ENCODE measurements around the gene SMIM38.
"Not testable (repeated sequence)": the region's sequence is repeated elsewhere in the genome, so short reads cannot be mapped to it uniquely, and the experiment has no call there.

The SMIM38 gene

GRCh38 chr11:69127884-69128283 lies 27.9 kb upstream of the SMIM38 start:
- peaks cover 7% of the 10 kb centered on the region for H3K27me3 Mint-ChIP-seq
- H3K4me3 Mint-ChIP-seq = no peak overlapping the region
- no peaks in the 10 kb centered on the region for H3K36me3 Mint-ChIP-seq (ENCODE audit: low read depth)
- intact Hi-C loops (cut with micrococcal nuclease) = no loop called here
- peaks cover 14% of the 10 kb centered on the region for H3K9me3 Mint-ChIP-seq
- H3K4me1 Mint-ChIP-seq (ENCODE audit: low read depth) = peaks cover 14% of the 10 kb centered on the region
- no peak overlapping the region for H3K27ac Mint-ChIP-seq

DNA sequence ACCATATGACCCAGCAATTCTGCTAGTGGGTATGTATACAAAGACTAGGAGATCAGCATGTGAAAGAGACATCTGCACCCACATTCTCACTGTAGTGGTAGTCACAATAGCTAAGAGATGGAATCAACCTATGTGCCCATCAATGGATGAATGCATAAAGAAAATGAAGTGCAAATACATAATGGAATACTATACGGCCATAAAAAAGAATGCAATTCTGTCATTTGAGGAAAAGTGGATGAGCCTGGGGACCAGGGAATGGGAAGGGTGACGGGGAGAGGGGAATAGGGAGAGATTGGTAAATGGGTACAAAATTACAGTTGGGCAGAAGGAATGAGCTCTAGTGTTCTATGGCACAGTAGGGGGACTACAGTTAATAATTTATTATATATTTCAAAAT lies 26.7 kb upstream of the SMIM38 start:
- intact Hi-C loops (cut with micrococcal nuclease) = no loop called here
- no peak overlapping the region for H3K4me3 Mint-ChIP-seq

GRCh38 chr11:69129647-69130046 lies 26.1 kb upstream of the SMIM38 start:
- H3K36me3 Mint-ChIP-seq (ENCODE audit: low read depth) = no peaks in the 10 kb centered on the region
- H3K9me3 Mint-ChIP-seq = peaks cover 30% of the 10 kb centered on the region
- no peak overlapping the region for H3K27ac Mint-ChIP-seq
- no peak overlapping the region for H3K4me3 Mint-ChIP-seq
- H3K4me1 Mint-ChIP-seq (ENCODE audit: low read depth) = no peaks in the 10 kb centered on the region
- intact Hi-C loops (cut with micrococcal nuclease) = no loop called here
- H3K27me3 Mint-ChIP-seq = peaks cover 7% of the 10 kb centered on the region

More for the DNA sequence above, 26.7 kb upstream of the SMIM38 start:
- H3K4me1 Mint-ChIP-seq (ENCODE audit: low read depth) = peaks cover 2% of the 10 kb centered on the region
- H3K27ac Mint-ChIP-seq = no peak overlapping the region
- peaks cover 25% of the 10 kb centered on the region for H3K9me3 Mint-ChIP-seq
- H3K36me3 Mint-ChIP-seq (ENCODE audit: low read depth) = no peaks in the 10 kb centered on the region
- H3K27me3 Mint-ChIP-seq = peaks cover 7% of the 10 kb centered on the region

- Mint-ChIP-seq H3K9me3 (peaks cover 36% of the 10 kb centered on the region), H3K4me1 (ENCODE audit: low read depth) (no peaks in the 10 kb centered on the region), H3K27me3 (peaks cover 7% of the 10 kb centered on the region), H3K27ac (no peak overlapping the region), H3K4me3 (no peak overlapping the region), H3K36me3 (ENCODE audit: low read depth) (no peaks in the 10 kb centered on the region)
- intact Hi-C loops (cut with micrococcal nuclease) = no loop called here
Measured at GRCh38 chr11:69130654-69131053, 25.1 kb upstream of the SMIM38 start.

- Mint-ChIP-seq H3K4me3 (no peak overlapping the region), H3K27ac (no peak overlapping the region), H3K4me1 (ENCODE audit: low read depth) (no peaks in the 10 kb centered on the region), H3K9me3 (peaks cover 37% of the 10 kb centered on the region), H3K27me3 (peaks cover 7% of the 10 kb centered on the region), H3K36me3 (ENCODE audit: low read depth) (no peaks in the 10 kb centered on the region)
- intact Hi-C loops (cut with micrococcal nuclease) = no loop called here
Measured at GRCh38 chr11:69131121-69131566, 24.6 kb upstream of the SMIM38 start.

- no peaks in the 10 kb centered on the region for H3K4me1 Mint-ChIP-seq (ENCODE audit: low read depth)
- H3K9me3 Mint-ChIP-seq = peaks cover 37% of the 10 kb centered on the region
- intact Hi-C loops (cut with micrococcal nuclease) = no loop called here
- peaks cover 7% of the 10 kb centered on the region for H3K27me3 Mint-ChIP-seq
- no peaks in the 10 kb centered on the region for H3K36me3 Mint-ChIP-seq (ENCODE audit: low read depth)
- no peak overlapping the region for H3K27ac Mint-ChIP-seq
- no peak overlapping the region for H3K4me3 Mint-ChIP-seq
Measured at GRCh38 chr11:69131644-69132300, 24.0 kb upstream of the SMIM38 start.

GRCh38 chr11:69132301-69132670 lies 23.4 kb upstream of the SMIM38 start:
- Mint-ChIP-seq H3K9me3 (peaks cover 37% of the 10 kb centered on the region), H3K27me3 (peaks cover 6% of the 10 kb centered on the region), H3K4me1 (ENCODE audit: low read depth) (no peaks in the 10 kb centered on the region), H3K27ac (no peak overlapping the region), H3K36me3 (ENCODE audit: low read depth) (no peaks in the 10 kb centered on the region), H3K4me3 (no peak overlapping the region)
- intact Hi-C loops (cut with micrococcal nuclease) = no loop called here

GRCh38 chr11:69133251-69133650 lies 22.5 kb upstream of the SMIM38 start:
- no peaks in the 10 kb centered on the region for H3K4me1 Mint-ChIP-seq (ENCODE audit: low read depth)
- H3K9me3 Mint-ChIP-seq = peaks cover 31% of the 10 kb centered on the region
- H3K27me3 Mint-ChIP-seq = peaks cover 3% of the 10 kb centered on the region
- intact Hi-C loops (cut with micrococcal nuclease) = no loop called here
- H3K36me3 Mint-ChIP-seq (ENCODE audit: low read depth) = no peaks in the 10 kb centered on the region
- H3K27ac Mint-ChIP-seq = no peak overlapping the region
- H3K4me3 Mint-ChIP-seq = no peak overlapping the region

- H3K4me1 Mint-ChIP-seq (ENCODE audit: low read depth); H3K27me3 Mint-ChIP-seq; H3K27ac Mint-ChIP-seq; H3K36me3 Mint-ChIP-seq (ENCODE audit: low read depth); H3K4me3 Mint-ChIP-seq; intact Hi-C loops (cut with micrococcal nuclease): not testable (repeated sequence)
- H3K9me3 Mint-ChIP-seq = peaks cover 25% of the 10 kb centered on the region
Measured at GRCh38 chr11:69134182-69134581, 21.6 kb upstream of the SMIM38 start.

- intact Hi-C loops (cut with micrococcal nuclease) = no loop called here
Measured at GRCh38 chr11:69134957-69135356, 20.8 kb upstream of the SMIM38 start.

GRCh38 chr11:69135420-69136363 lies 20.0 kb upstream of the SMIM38 start:
- Mint-ChIP-seq H3K9me3 (peaks cover 23% of the 10 kb centered on the region), H3K4me1 (ENCODE audit: low read depth) (no peaks in the 10 kb centered on the region), H3K27me3 (no peaks in the 10 kb centered on the region), H3K36me3 (ENCODE audit: low read depth) (no peaks in the 10 kb centered on the region), H3K27ac (no peak overlapping the region), H3K4me3 (no peak overlapping the region)
- intact Hi-C loops (cut with micrococcal nuclease) = no loop called here

More at GRCh38 chr11:69134957-69135356, 20.8 kb upstream of the SMIM38 start:
- Mint-ChIP-seq H3K27ac (no peak overlapping the region), H3K27me3 (no peaks in the 10 kb centered on the region), H3K4me3 (no peak overlapping the region), H3K9me3 (peaks cover 23% of the 10 kb centered on the region), H3K4me1 (ENCODE audit: low read depth) (no peaks in the 10 kb centered on the region), H3K36me3 (ENCODE audit: low read depth) (no peaks in the 10 kb centered on the region)

- Mint-ChIP-seq H3K27me3 (no peaks in the 10 kb centered on the region), H3K4me1 (ENCODE audit: low read depth) (peaks cover 1% of the 10 kb centered on the region), H3K4me3 (no peak overlapping the region), H3K36me3 (ENCODE audit: low read depth) (no peaks in the 10 kb centered on the region), H3K27ac (no peak overlapping the region), H3K9me3 (peaks cover 26% of the 10 kb centered on the region)
- intact Hi-C loops (cut with micrococcal nuclease) = no loop called here
Measured at GRCh38 chr11:69136471-69136870, 19.3 kb upstream of the SMIM38 start.

- H3K4me1 Mint-ChIP-seq (ENCODE audit: low read depth) = peaks cover 10% of the 10 kb centered on the region
- intact Hi-C loops (cut with micrococcal nuclease) = no loop called here
Measured at GRCh38 chr11:69137151-69137844, 18.4 kb upstream of the SMIM38 start.

DNA sequence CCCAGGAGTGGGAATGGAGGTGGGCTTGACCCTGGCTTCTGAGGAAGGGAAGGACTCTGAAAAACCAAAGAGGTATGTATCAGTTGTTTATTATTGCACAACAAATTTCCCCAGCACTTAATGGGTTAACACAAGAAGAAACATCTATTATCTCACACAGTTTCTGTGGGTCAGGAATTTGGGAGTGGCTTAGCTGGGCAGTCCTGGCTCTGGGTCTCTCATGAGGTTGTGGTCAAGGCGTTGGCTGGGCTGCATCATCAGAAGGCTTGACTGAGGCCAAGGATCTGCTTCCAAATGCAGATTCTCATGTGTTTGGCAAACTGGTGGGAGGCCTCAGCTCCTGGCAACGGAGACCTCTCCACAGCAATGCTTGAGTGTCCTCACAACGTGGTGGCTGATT lies 17.5 kb upstream of the SMIM38 start:
- Mint-ChIP-seq H3K27ac (no peak overlapping the region), H3K4me3 (no peak overlapping the region), H3K4me1 (ENCODE audit: low read depth) (peaks cover 10% of the 10 kb centered on the region), H3K27me3 (no peaks in the 10 kb centered on the region), H3K9me3 (peaks cover 36% of the 10 kb centered on the region), H3K36me3 (ENCODE audit: low read depth) (no peaks in the 10 kb centered on the region)
- intact Hi-C loops (cut with micrococcal nuclease) = no loop called here

More at GRCh38 chr11:69137151-69137844, 18.4 kb upstream of the SMIM38 start:
- Mint-ChIP-seq H3K9me3 (peaks cover 34% of the 10 kb centered on the region), H3K27ac (no peak overlapping the region), H3K4me3 (no peak overlapping the region), H3K27me3 (no peaks in the 10 kb centered on the region), H3K36me3 (ENCODE audit: low read depth) (no peaks in the 10 kb centered on the region)

Data from dendritic cell treated with granulocyte-macrophage colony-stimulating factor and Interleukin-4, amounts not matched to agents 40 ng/mL and 50 ng/mL, for 4 days (primary cell).